HG03520 (cell line): ENCODE measurements around the gene RPL29.
"Not testable (repeated sequence)": the region's sequence is repeated elsewhere in the genome, so short reads cannot be mapped to it uniquely, and the experiment has no call there.

Experiments used
- ATAC-seq: cut with Tn5 transposase; IDR thresholded peaks from one replicate; pipeline ENCODE4 v1.9.1; 2021; ENCODE audit warnings: mild to moderate bottlenecking, moderate library complexity; ENCODE audit not compliant: unreplicated experiment

Gene RPL29

DNA sequence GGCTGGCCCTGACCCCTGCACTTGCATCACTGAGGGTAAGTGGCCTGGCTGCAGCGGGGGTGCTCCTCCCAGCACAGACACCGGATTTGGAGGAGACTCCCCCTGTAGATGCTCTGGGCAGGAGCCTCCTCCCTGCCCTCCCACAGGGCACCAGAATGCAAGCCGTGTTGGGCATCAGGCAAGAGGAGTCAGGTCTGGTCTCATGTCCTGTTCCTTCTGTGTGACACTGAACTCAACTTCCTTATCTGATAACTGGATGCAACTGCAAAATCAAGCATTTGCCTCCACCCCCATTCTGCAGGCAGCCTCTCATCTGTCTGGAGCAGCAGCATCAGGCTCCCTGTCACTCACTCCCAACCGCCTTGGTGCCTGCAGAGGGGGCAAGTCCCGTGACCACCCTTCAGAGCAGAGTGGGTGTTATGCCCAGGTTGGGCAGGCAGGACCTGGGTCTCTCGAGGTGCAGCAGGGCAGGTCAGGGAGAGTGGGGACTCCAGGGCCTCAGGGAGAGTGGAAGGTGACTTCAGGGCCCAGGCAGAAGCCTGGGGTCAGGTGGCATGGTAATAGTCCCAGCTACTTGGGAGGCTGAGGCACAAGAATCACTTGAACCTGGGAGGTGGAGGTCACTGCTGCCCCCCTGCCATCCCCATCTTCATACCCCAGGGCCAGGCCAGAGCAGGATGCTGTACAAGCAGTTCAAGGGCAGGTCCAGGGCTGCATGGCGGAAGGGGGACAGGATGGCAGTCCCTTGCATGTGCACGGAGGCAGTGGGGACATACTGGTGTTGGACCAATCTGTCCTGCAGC lies 10.5 kb upstream of the RPL29 start:
- no peak for ATAC-seq

DNA sequence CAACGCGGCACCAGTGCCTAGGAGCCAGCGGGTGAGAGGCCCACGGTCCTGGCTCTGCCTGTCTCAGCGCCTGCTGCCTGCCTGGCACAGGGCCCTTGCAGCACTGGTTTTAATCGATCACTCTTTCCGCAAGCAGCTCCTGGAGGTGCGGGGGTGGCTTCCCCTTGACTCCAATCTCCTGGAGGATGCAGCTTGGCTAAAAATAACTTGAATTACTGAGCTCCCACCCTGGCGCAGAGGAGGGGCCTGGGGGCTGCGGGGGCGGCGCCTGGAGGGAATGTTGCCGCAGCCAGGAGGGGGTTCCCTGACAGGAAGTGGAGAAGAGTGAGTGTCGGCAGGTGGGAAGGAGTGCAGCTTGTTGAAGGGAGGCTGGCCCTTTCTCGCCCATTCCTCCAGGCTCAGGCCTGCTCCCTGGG lies 9.9 kb upstream of the RPL29 start:
- ATAC-seq: no peak

DNA sequence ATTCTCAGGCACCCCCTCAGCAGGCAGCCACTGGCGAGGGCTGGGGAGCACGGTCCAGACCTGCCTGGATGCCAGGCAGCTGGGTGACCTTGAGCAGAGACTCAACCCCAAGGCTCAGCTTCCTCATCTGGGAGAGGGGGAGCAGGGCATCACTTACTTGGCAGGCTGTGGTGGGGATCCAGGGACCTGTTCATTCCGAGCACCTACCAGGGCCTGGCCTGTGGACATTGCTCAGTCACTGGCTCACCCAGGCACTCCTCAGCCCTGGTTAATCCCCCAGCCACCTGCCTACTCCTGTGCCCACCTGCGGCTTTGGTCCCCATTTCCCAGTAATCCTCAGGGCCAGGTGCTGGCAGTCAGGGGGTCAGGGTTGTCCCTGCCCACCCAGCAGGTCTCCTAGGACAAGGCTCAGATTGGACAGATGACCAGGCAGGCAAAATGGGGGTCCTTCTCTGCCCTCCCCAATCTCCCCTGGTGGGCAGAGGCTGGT lies 9.3 kb upstream of the RPL29 start:
- ATAC-seq: no peak

GRCh38 chr3:52004163-52004787 lies 8.6 kb upstream of the RPL29 start:
- no peak for ATAC-seq

DNA sequence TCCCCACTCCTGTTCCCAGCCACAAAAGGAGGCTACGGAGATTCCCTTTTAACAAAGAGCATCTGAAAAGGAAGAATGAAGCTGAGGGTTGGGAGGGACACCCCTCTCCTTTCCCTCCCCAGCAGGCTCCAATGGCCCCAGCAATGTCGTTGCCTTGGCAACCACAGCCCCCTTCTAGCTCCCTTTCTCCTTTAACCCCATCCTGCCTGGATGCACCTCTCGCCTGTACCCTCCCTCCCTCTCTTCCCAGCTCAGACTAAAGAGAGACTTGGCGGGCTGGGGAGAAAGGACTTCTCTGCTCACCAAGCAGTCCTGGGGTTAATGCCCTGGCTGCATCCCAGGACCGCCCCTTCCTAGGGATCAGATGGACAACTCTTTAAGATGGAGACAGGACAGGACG lies 7.1 kb upstream of the RPL29 start:
- ATAC-seq: no peak

- no peak for ATAC-seq
These were observed 5.8 kb upstream of the RPL29 start for GRCh38 chr3:52001443-52001974.

- ATAC-seq: no peak
These were observed 4.2 kb upstream of the RPL29 start for GRCh38 chr3:51999846-52000245.

GRCh38 chr3:51998774-51999173 lies 3.1 kb upstream of the RPL29 start:
- ATAC-seq: no peak

- ATAC-seq: no peak
These were observed 2.4 kb upstream of the RPL29 start for GRCh38 chr3:51997935-51998596.

GRCh38 chr3:51997172-51997571 lies 1.5 kb upstream of the RPL29 start:
- ATAC-seq: no peak

DNA sequence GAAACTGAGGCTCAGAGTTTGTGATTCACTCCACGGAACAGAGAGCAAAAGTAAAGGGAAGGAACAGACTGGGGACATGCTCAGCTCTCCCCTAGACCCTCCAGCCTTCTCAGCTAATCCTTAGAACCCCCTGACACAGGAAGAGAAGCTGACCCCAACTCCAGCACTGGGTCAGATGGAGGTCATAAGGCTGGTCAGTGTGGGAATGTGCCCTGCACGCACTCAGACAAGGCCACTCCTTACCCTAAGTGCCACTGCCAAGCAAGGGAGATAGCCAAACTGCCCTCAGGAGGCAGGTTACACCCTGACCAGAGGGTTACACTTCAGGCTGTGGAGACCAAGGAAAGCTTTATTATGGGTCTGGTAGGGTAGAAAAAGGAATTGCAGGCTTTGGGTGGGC lies 1.2 kb downstream of the RPL29 start:
- no peak for ATAC-seq

GRCh38 chr3:51993657-51994056 lies 2.0 kb downstream of the RPL29 start:
- ATAC-seq: not testable (repeated sequence)

DNA sequence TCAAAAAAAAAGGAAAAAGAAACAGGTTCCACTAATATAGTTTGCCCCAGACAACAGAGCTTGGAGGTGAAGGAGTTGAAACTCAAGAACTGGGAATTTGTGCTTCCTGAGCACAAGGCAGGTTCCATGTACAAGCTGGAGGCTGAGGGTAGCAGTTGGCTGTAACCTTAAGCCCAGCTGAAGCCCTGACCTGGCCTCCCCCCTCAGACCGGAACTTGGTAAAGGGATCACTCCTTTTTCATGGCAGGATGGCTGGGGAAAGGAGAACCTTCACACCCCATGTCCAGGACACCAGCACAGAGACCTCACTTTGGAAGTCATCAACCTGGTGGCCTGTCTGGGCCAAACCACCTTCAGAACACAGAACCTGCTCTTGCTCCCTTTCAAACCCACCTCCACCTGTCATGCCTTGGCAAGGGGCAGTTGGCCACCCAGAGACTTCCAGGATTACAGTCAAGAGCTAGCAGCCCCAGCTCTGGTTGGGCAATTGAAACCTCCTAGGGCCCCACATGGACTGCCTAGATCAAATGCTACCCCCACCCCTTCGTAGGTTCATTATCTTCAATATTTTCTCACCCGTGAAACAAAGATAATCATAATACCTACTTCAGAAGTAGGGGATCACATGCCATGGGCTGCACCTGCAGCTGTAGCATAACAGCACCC lies 3.5 kb downstream of the RPL29 start:
- no peak for ATAC-seq

DNA sequence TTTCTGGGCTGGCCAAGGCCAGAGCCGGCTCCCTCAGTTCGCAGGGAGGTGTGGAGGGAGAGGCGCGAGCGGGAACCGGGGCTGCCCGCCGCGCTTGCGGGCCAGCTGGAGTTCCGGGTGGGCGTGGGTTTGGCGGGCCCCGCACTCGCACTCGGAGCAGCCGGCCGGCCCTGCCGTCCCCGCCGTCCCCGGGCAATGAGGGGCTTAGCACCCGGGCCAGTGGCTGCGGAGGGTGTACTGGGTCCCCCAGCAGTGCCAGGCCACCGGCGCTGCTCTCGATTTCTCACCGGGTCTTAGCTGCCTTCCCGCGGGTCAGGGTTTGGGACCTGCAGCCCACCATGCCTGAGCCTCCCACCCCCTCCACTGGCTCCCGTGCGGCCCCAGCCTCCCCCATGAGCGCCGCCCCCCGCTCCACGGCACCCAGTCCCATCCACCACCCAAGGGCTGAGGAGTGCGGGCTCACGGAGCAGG lies 5.2 kb downstream of the RPL29 start:
- ATAC-seq: not testable (repeated sequence)

DNA sequence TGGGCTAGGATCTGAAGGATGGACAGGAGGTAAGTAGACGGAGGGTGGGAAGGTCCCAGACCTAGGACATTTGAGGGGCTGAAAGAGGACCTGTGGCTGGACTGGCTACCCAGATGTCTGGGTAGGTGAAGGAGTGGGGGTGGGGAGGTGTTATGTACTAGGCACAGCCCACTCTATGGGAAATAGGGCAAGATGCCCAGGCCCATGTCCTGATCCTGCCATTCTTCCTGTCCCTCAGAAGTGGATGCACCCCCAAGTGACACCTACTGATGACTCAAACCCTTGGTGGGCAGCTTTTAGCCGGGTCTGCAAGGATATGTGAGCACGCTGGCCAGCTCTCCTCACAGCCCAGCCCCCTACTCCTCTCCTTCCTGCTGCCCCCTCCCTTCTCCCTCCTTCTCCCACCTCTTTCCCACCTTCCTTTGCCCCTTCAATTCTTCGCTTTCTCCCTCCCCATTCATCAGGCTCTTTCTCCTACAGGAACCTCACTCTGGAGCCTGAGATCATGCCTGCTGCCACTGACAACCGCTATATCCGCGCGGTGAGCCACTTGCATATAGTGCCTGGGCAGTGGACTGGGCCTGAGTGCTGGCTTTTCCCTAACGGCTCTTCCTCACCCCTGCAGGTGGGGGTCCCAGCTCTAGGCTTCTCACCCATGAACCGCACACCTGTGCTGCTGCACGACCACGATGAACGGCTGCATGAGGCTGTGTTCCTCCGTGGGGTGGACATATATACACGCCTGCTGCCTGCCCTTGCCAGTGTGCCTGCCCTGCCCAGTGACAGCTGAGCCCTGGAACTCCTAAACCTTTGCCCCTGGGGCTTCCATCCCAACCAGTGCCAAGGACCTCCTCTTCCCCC lies 7.2 kb downstream of the RPL29 start:
- ATAC-seq: no peak

- no peak for ATAC-seq
These were observed 8.1 kb downstream of the RPL29 start for GRCh38 chr3:51987568-51987967.

- no peak for ATAC-seq
These were observed 9.4 kb downstream of the RPL29 start for GRCh38 chr3:51986010-51986947.

DNA sequence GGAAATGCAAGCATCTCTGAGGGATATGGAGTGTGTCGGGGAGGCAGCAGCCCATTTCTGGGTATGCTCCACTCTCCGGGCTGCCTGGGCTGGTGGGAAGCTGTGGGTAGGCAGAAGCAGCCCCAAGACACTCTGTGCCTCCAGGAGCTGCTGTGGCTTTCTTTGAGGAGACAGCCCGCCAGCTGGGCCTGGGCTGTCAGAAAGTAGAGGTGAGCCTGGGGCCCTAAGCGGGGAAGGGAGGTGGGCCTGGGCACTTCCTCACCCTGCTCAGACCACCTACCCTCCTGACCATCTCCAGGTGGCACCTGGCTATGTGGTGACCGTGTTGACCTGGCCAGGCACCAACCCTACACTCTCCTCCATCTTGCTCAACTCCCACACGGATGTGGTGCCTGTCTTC lies 10.6 kb downstream of the RPL29 start:
- no peak for ATAC-seq

DNA sequence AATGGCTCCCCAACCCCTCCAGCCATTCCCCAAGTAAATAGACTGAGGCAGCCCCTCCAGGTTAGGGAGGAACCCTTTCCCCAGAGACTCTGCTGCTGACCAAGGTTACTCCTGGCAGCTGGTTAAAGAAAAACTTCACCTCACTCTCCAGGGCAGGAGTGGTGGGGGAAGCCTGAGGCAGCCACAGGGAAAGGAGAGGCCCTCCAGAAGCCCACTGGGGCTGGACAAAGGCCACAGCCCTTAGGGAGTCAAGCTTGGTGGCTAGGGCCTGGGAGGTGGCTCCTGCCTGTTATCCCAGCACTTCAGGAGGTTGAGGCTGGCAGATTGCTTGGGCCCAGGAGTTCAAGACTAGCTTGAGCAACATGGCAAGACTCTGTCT lies 11.4 kb downstream of the RPL29 start:
- no peak for ATAC-seq
